Measurements from ENCODE around the gene ATAD3B.

DNA sequence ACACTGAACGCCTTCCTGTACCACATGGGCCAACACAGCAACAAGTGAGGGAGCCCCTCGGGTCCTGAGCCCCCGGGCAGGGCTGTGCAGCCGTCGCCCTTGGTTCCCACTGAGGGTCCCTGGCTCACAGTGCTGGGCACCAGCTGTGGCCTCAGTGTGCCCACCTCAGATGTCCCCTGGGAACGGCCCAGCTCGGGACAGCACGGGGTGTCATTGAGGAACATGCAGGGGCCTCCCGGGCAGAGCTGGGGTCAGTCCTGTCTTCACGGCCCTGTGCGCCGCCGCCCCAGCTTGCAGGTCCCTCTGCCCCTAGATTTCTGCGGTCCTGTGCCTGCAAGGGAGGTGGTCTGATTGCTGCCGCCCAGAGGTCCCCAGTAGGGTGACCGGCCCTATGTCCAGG is 17.7 kb downstream of the ATAD3B start:
- TF ChIP-seq, protein P1, sequence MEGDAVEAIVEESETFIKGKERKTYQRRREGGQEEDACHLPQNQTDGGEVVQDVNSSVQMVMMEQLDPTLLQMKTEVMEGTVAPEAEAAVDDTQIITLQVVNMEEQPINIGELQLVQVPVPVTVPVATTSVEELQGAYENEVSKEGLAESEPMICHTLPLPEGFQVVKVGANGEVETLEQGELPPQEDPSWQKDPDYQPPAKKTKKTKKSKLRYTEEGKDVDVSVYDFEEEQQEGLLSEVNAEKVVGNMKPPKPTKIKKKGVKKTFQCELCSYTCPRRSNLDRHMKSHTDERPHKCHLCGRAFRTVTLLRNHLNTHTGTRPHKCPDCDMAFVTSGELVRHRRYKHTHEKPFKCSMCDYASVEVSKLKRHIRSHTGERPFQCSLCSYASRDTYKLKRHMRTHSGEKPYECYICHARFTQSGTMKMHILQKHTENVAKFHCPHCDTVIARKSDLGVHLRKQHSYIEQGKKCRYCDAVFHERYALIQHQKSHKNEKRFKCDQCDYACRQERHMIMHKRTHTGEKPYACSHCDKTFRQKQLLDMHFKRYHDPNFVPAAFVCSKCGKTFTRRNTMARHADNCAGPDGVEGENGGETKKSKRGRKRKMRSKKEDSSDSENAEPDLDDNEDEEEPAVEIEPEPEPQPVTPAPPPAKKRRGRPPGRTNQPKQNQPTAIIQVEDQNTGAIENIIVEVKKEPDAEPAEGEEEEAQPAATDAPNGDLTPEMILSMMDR (IDR thresholded peaks at IDR 0.05), result no peak
- TF ChIP-seq POLR2A (IDR thresholded peaks at IDR 0.05), result no peak

Data from right lobe of liver (tissue), 4 donors.